ENCODE data around the gene SMC1A.
"Not testable (repeated sequence)": the region's sequence is repeated elsewhere in the genome, so short reads cannot be mapped to it uniquely, and the experiment has no call there.

Gene SMC1A

GRCh38 chrX:53422861-53423306, 430 bp upstream of the SMC1A start, which contains the start of gene RIBC1:
Gene RIBC1, plus strand, starts transcription at chrX:53422873. Its CDS starts 3,404 bp downstream, at chrX:53426277.
- no peak for DNase-seq (ENCODE audit: low read depth in 2 of 2)

GRCh38 chrX:53421772-53422085, 725 bp downstream of the SMC1A start:
- DNase-seq (ENCODE audit: low read depth in 2 of 2) = no peak

- DNase-seq (ENCODE audit: low read depth in 2 of 2) = no peak
Measured at GRCh38 chrX:53421125-53421524, 1.3 kb downstream of the SMC1A start.

GRCh38 chrX:53420351-53420750, 2.1 kb downstream of the SMC1A start:
- not testable (repeated sequence) for DNase-seq (ENCODE audit: low read depth in 2 of 2)

- no peak for DNase-seq (ENCODE audit: low read depth in 2 of 2)
Measured at GRCh38 chrX:53412446-53412845, 10.0 kb downstream of the SMC1A start.

GRCh38 chrX:53403535-53403934, 18.9 kb downstream of the SMC1A start:
- DNase-seq (ENCODE audit: low read depth in 2 of 2) = no peak

GRCh38 chrX:53398216-53398615, 24.2 kb downstream of the SMC1A start:
- no peak for DNase-seq (ENCODE audit: low read depth in 2 of 2)

- no peak for DNase-seq (ENCODE audit: low read depth in 2 of 2)
Measured at GRCh38 chrX:53395605-53396298, 26.7 kb downstream of the SMC1A start.

GRCh38 chrX:53383376-53384076, 38.9 kb downstream of the SMC1A start:
- DNase-seq (ENCODE audit: low read depth in 2 of 2) = no peak

- DNase-seq (ENCODE audit: low read depth in 2 of 2) = no peak
Measured at GRCh38 chrX:53379747-53380146, 42.7 kb downstream of the SMC1A start.

GRCh38 chrX:53379008-53379710, 43.3 kb downstream of the SMC1A start:
- DNase-seq (ENCODE audit: low read depth in 2 of 2) = no peak

GRCh38 chrX:53377464-53377863, 45.0 kb downstream of the SMC1A start:
- DNase-seq (ENCODE audit: low read depth in 2 of 2) = no peak

GRCh38 chrX:53376888-53377287, 45.6 kb downstream of the SMC1A start:
- DNase-seq (ENCODE audit: low read depth in 2 of 2) = no peak

GRCh38 chrX:53374923-53375322, 47.5 kb downstream of the SMC1A start:
- no peak for DNase-seq (ENCODE audit: low read depth in 2 of 2)

- no peak for DNase-seq (ENCODE audit: low read depth in 2 of 2)
Measured at GRCh38 chrX:53374222-53374820, 48.1 kb downstream of the SMC1A start.

- DNase-seq (ENCODE audit: low read depth in 2 of 2) = no peak
Measured at GRCh38 chrX:53373307-53373706, 49.1 kb downstream of the SMC1A start.

GRCh38 chrX:53366454-53366853, 56.0 kb downstream of the SMC1A start:
- not testable (repeated sequence) for DNase-seq (ENCODE audit: low read depth in 2 of 2)

GRCh38 chrX:53362449-53362848, 60.0 kb downstream of the SMC1A start:
- no peak for DNase-seq (ENCODE audit: low read depth in 2 of 2)

GRCh38 chrX:53357799-53358530, 64.5 kb downstream of the SMC1A start:
- DNase-seq (ENCODE audit: low read depth in 2 of 2) = no peak

GRCh38 chrX:53356186-53356585, 66.3 kb downstream of the SMC1A start:
- DNase-seq (ENCODE audit: low read depth in 2 of 2) = peak in 1 of 2 donors; percentile 6

GRCh38 chrX:53354669-53355068, 67.8 kb downstream of the SMC1A start:
- DNase-seq (ENCODE audit: low read depth in 2 of 2) = no peak

- DNase-seq (ENCODE audit: low read depth in 2 of 2) = no peak
Measured at GRCh38 chrX:53347948-53348347, 74.5 kb downstream of the SMC1A start.
